ENCODE data around the gene ROR2. TPM values are rescaled to one million over a fixed set of nuclear protein-coding genes. Genes with fewer than 3 reads are reported as not detected.

Gene ROR2
- total and polyA plus RNA-seq, 10 donors, result 0.65 to 15.6 (median 6.0) TPM

GRCh38 chr9:91811024-91811909 is 138.8 kb downstream of the ROR2 start:
- 75 to 83% (median 80%) methylated on average over 16 to 19 of the region's 19 CpGs for WGBS, 5 donors
- no peaks in the 10 kb centered on the region for H3K4me1 ChIP-seq
- no peaks in the 10 kb centered on the region for H3K9me3 ChIP-seq
- H3K4me3 ChIP-seq, result no peak overlapping the region
- no peak overlapping the region for H3K27ac ChIP-seq
- no peak for DNase-seq
- no peaks in the 10 kb centered on the region for H3K27me3 ChIP-seq (replicated peaks in 1 of 7)
- intact Hi-C loops (cut with DNase I; ENCODE audit: low total_unique reads), result no loop called here
- H3K36me3 ChIP-seq, result no peaks in the 10 kb centered on the region
- TF ChIP-seq POLR2AphosphoS5 (IDR thresholded peaks at IDR 0.05) (no peak), CTCF (IDR thresholded peaks at IDR 0.05 in 8 of 11, conservative IDR thresholded peaks at IDR 0.05 in 3 of 11) (no peak), POLR2A (IDR thresholded peaks at IDR 0.05) (no peak)

- H3K9me3 ChIP-seq, result no peaks in the 10 kb centered on the region
Observed at GRCh38 chr9:91810286-91810905, 139.6 kb downstream of the ROR2 start.

GRCh38 chr9:91809581-91810285 is 140.3 kb downstream of the ROR2 start:
- Histone ChIP-seq H3K27me3 (replicated peaks in 1 of 7) (no peaks in the 10 kb centered on the region), H3K4me3 (no peak overlapping the region), H3K36me3 (no peaks in the 10 kb centered on the region), H3K4me1 (no peaks in the 10 kb centered on the region), H3K9me3 (no peaks in the 10 kb centered on the region), H3K27ac (no peak overlapping the region)
- no peak for DNase-seq
- intact Hi-C loops (cut with DNase I; ENCODE audit: low total_unique reads), result no loop called here
- TF ChIP-seq POLR2AphosphoS5 (IDR thresholded peaks at IDR 0.05) (no peak), POLR2A (IDR thresholded peaks at IDR 0.05) (no peak), CTCF (IDR thresholded peaks at IDR 0.05 in 8 of 11, conservative IDR thresholded peaks at IDR 0.05 in 3 of 11) (no peak)
- WGBS, 5 donors, result 84 to 95% (median 90%) methylated on average over 14 to 24 of the region's 24 CpGs

More at GRCh38 chr9:91810286-91810905, 139.6 kb downstream of the ROR2 start:
- Histone ChIP-seq H3K4me3 (no peak overlapping the region), H3K36me3 (no peaks in the 10 kb centered on the region), H3K27me3 (replicated peaks in 1 of 7) (no peaks in the 10 kb centered on the region), H3K4me1 (no peaks in the 10 kb centered on the region), H3K27ac (no peak overlapping the region)
- no peak for DNase-seq
- TF ChIP-seq CTCF (IDR thresholded peaks at IDR 0.05 in 8 of 11, conservative IDR thresholded peaks at IDR 0.05 in 3 of 11), result no peak
- no peak for TF ChIP-seq POLR2AphosphoS5 (IDR thresholded peaks at IDR 0.05)
- no peak for TF ChIP-seq POLR2A (IDR thresholded peaks at IDR 0.05)
- intact Hi-C loops (cut with DNase I; ENCODE audit: low total_unique reads), result no loop called here
- 92 to 96% (median 92%) methylated on average over 19 to 26 of the region's 26 CpGs for WGBS, 5 donors
